HG03039 (cell line): ENCODE measurements around the gene CEP112.

Experiments
- ATAC-seq: cut with Tn5 transposase; IDR thresholded peaks from one replicate; pipeline ENCODE4 v1.9.1; 2021; ENCODE audit warnings: mild to moderate bottlenecking, moderate library complexity; ENCODE audit not compliant: unreplicated experiment

CEP112 gene

DNA sequence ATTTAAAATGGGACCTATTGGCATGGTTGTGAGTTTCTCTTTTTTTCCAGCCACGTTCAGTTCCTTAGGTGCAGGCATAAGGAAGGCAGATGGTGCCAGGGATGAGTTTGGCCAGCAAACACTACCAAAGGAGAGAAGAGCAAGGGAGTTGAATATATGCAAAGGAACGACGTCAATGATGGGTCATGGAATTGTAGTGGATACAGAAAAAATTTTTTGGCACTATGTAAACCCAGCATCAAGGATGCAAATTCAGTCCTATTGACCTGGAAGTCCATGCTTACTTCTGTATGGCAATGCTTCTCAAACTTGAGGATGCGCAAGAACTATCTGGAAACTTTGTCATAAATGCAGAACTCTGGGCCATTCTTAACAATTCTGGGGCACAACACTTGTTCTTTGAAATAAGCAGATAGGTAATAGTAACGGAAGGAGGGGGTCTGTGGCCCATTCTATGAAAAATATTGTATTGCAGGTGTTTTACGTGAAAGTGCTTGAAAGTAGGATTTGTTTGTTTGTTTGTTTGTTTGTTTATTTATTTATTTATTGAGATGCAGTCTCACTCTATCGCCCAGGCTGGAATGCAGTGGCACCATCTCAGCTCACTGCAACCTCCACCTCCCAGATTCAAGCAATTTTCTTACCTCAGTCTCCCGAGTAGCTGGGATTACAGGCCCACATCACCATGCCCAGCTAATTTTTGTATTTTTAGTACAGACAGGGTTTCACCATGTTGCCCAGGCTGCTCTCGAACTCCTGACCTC, 19.3 kb upstream of the CEP112 start:
- no peak for ATAC-seq

- no peak for ATAC-seq
These were observed 18.3 kb upstream of the CEP112 start for GRCh38 chr17:66210208-66210574.

DNA sequence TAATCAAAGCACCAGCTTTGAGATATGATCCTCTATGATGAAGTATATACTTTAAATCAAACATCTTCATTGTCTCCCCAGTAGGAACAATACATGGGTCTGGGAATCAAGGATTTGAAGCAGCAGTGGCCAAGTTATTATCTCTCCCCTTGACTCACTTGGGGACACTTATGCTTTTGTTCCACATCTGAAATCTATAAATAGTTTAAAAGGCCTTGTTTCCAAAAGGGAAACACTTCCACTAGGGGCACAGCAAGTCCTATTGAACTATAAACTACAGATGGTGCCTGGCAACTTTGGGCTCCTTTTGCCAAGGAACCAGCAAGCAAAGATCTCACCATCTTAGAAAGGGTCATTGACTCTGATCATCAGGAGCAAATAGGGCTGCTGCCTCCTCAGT, 16.0 kb upstream of the CEP112 start:
- no peak for ATAC-seq

DNA sequence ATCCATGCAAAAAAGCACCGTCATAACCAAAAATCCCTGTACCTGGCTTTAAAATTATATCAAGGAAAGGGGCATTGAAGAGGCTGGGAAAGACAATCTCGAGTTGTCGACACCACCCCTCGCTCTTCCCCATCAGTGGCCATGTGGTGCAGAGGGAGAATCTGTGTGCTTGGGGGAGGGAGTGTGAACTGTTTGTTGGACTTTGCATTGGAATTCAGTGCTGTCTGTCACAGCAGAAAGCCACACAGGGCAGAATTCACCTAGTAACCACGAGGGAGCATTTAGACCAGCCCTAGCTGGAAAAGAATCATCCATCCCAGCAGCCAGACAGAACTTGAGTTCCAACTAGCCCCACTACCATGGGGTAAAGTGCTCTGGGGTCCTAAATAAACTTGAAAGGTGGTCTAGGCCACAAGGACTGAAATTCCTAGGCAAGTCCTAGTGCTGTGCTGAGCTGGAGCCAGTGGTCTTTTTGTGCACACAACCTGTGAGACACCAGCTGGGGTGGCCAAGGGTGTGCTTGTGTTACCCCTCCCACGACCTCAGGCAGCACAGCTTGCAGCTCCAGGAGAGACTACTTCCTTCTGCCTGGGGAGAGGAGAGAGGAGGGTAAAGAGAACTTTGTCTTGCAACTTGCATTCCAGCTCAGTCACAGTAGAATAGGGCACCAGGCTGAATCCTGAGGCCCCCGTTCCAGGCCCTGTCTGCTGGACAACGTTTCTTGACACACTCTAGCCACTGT, 11.5 kb upstream of the CEP112 start:
- ATAC-seq = no peak

DNA sequence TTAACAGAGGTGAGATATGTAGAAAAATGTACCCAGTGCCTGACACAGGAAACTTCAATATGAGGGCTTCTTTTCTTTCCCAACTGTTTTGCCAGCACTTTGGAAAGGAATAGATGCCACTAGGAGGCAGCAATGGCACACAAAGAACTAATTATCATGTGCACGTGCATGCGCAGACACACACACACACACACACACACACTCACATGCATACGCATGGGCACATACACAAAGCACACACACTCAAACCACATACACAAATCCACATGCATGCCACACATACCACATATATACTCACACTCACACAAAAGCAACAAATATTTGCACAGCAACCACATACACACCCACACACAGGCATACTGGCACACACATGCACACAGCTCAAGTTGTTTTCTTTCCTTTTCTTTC, 8.8 kb upstream of the CEP112 start:
- ATAC-seq = no peak

- no peak for ATAC-seq
These were observed 6.3 kb upstream of the CEP112 start for GRCh38 chr17:66198242-66198641.

DNA sequence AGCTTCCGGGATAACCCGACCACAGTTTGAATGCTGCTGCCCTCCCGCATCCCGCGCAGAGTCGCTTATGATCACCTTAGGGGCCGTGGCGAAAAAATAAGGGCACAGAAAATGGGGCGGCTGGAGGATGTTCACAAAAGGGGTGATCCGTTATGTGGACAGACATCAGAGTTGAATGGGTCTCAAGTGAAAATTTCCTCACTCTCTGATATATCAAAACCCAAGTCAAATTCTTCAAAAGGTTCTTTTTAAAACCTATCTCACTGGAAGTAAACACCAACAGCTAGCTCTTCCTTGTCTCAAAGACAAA, 400 bp upstream of the CEP112 start:
- peak; percentile 9 for ATAC-seq

DNA sequence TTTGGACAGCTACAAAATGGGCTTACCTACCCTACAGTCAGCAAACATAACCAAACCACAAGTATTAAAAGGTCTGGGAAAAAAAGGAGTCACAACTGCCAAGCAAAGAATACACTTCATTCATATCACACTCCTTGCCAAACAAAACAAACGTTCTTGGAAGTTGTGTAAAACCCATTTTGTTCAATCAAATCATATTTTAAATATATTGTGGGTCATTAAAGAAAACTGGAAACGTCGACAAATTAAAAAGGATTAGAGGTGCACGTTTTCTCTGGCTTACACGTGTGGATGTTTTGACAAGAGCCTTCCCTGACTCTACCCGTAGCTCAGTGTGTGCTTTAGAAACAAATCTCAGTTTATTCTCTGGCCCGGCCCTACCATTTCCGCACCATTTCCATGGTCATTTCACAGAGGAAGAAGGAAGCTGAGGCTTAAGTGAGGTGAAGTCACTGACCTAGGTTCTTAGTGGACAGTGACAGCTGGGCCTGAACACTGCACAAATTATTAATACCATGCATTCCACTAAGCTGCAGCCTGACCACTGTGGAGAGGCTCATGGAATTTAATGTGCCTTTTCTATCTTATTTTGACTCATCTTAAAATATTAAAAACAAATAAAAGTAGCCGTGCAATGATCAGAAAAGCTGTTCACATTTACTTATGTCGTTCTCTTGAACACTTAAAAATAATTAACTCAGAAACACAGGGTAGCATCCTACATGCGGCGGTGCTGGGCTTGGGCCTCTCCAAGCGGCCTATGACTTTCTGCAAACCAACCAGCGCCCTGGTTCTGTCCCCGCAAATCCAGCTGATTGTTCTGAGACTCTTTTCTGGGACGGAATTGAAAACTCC, 968 bp downstream of the CEP112 start:
- ATAC-seq = no peak

DNA sequence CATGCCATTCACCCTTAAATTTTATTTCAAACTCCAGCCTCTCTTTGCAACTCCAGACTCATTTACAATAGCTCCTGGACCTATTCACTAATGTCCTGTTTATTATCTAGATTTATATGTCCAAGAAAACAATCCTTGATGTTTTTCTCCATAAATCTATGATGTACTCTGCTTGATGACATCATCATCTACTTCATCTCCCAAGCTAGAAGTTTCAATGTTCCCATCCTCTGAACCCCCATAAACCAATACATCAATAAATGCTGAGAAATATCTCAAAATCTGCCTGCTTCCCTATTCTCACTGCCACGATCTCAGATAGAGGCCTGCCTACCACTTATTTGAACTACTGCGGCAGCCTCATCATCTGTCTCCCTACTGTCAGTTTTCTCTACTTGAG, 4.2 kb downstream of the CEP112 start:
- no peak for ATAC-seq

- ATAC-seq = no peak
These were observed 6.1 kb downstream of the CEP112 start for GRCh38 chr17:66185862-66186261.

DNA sequence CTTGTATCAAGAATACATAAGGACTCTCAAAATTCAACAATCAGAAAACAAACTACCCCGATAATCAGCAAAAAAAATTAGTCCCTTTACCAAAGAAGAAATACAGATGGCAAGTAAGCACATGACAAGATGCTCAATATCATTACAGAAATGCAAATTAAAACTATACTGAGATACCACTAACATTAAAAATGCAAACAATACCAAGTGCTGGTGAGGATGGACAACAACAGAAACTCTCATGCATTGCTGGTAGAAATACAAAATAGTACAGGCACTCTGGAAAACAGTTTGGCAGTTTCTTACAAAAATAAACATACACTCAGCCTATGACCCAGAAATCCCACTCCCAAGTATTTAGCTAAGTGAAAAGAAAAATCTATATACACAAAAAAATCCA, 7.5 kb downstream of the CEP112 start:
- ATAC-seq = no peak

- ATAC-seq = no peak
These were observed 8.4 kb downstream of the CEP112 start for GRCh38 chr17:66183529-66183928.

DNA sequence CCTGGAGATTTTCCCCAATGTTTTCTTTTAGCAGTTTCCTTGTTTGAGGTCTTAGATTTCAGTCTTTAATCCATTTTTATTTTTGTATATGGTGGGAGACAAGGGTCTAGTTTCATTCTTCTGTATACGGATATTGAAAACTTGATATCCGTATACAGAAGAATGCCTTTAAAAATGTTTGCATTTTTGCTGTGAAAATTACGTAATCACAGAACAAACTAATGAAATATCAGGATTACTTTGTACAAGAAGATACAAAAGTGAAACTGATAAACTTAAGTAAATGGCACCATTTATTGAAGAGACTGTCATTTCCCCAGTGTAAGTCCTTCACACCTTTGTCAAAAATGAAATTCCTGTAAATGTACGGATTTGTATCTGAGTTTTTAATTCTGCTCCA, 13.3 kb downstream of the CEP112 start:
- no peak for ATAC-seq

GRCh38 chr17:66177048-66177447, 14.9 kb downstream of the CEP112 start:
- no peak for ATAC-seq

DNA sequence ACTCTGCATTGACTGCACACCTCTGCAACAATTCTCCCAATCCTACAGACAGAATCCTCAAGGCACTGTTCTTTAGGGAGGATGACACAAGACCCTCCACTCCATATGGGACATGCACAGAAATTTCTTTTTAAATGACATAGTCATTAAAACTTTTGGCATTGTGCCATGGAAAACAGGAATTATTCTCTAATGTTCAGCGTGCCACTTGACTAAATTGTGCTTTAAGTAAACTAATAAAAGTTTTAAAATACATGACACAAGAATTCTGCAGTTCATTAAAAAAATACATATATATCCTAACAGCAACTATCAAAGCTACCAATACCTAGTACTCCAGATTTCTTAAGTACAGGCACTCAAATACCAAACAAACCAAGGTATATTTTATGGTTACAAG, 16.0 kb downstream of the CEP112 start:
- no peak for ATAC-seq

DNA sequence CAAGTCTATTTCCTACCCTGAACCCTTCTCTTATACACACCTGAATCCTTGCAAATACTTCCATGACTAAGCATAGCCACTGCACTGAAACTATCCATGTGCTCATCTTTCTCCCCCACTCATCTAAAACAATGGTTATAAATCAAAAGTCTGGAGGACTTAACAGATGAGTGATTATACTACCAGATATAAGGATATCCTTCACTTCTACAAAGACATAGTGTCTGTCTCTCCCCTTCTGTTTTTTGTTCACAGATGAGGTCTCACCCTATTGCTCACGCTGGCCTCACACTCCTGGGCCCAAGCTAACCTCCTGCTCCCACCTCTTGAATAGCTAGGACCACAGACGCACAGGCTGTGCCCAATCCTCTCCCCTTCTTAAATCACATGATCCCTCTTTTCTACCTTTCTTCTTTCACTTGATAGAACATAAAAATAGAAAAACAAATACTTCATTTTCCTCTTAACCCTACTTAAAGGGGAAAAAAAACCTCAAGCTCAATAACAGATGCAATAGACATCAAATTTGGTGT, 19.2 kb downstream of the CEP112 start:
- no peak for ATAC-seq

DNA sequence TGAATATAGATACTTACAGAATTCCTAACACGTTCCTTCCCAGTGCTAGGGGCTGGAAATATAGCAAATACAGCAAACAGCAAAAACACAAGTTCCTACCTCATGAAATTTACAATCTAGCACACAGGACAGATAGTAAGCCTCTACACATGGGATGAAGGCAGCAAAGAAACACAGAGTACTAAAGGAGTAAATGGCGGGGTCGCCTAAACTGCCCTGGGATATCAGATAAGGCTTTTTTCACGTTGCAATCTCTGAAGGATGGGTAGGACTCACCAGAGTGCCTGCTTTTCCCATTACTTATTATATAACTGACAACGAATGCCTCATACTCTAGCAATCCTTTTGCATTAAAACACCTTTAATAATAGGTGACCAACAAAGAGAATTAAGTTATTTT, 19.8 kb downstream of the CEP112 start:
- no peak for ATAC-seq

DNA sequence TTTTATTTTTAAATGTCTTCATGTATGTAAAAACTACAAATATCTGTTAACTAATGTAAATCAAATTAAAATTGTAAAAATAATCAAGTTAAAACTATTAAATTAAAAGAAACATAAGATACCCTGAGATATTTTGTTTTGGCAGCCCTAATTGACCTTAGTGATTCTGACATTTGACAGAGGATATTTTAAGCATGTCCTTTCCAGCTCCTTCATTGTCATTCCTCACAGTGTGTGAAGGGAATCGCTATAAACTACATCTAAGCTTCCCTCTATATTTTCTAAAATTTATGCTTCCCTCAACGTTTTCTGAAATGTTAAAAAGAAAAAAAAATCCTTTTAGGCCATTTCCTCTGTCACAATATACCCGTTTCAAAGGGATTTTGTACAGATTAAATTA, 20.2 kb downstream of the CEP112 start:
- no peak for ATAC-seq

GRCh38 chr17:66171172-66171571, 20.8 kb downstream of the CEP112 start:
- ATAC-seq = no peak

DNA sequence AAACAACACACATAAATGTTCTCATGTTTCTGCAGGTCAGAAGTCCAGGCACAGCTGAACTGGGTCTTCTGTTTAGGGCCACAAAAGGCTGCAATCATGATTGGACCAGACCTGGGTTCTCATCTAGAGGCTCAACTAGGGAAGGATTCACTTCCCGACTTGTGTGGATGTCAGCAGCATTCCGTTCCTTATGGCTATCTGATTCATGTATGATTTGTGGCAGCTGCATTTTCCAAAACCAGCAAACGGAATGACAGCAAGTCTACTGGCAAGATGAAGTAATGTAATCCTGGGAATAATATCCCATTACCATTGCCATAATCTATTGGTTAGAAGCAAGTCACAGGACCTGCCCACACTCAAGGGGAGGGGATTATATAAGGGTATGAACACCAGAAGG, 22.1 kb downstream of the CEP112 start:
- ATAC-seq = no peak

GRCh38 chr17:66167189-66167815, 24.6 kb downstream of the CEP112 start:
- no peak for ATAC-seq
